GM19324 (cell line): ENCODE data around the gene STX4.

Experiments used
- ATAC-seq: cut with Tn5 transposase; IDR thresholded peaks from one replicate; pipeline ENCODE4 v1.9.1; 2021; ENCODE audit warnings: mild to moderate bottlenecking, moderate library complexity; ENCODE audit not compliant: unreplicated experiment, low FRiP score

STX4 gene

GRCh38 chr16:31081428-31082351 lies 48.3 kb downstream of the STX4 start:
- no peak for ATAC-seq

DNA sequence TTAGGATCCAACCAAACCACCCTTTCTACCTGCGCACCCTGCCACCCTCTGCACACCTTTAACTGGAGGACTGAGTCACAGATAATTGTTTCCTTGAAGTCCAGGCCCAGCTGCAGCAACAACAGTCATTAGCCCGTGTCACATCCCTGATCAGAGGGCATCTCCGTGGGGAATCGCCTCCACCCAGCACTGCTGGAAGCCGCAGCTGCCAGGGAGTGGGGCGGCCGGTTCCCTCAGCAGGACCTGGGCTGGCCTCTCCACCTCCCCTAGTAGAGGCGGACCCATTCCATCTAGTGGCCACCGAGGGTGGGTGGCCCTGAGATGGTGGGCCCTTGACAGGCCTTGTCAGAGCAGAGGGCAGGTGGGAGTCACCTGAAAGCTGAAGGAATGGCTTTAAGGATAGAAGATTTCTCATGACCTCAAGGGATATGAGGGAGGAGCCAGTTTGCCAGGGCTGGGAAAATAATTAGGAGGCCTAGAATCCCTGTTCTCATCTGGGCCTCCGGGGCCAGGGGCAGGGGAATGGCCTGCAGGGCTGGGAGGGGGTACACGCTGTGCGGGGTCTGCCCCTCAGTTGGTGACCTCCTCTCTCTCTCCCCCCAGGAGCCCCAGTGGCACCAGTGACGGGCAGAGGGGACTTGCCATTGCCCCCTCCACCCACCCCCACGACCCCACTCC lies 49.1 kb downstream of the STX4 start:
- no peak for ATAC-seq

DNA sequence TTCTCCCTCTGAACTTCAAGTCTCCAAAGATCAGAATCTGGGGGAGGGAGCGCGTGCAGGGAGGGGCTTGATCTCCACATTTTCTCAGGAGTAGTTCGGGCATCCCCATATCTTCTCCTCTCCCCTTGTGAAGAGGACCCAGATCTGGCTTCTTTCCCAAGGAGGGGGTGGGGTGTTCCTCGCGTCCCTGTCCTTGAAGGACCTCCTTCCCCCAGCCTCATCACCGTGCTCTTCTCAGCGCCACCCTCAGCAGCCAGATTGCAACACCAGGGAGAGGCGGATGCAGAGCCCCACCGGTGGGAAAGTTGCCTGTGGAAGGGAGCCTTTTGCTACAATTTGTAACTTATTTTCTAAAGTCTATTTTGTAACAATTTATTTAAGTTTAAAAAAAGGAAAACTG lies 49.7 kb downstream of the STX4 start:
- no peak for ATAC-seq

DNA sequence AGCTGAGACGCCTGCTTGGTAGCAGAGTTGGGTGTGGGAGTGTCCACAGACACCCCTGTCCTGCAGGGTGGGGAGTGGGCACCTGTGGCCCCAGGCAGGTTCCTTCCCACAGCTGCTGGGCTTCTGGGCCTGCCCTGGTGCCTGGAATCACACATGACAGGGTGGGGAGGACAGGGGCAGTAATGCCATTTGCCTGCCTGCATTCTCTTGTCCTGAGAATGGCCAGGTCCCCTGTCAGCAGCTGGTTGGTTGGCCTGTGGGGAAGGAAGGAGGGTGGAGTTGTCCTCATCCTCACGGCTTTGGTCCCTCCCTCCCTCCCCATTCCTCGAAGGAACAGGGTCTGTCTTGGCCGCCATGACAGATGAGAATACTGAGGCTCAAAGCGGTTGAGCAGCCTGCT lies 50.2 kb downstream of the STX4 start:
- ATAC-seq, result no peak

GRCh38 chr16:31083981-31084380 lies 50.6 kb downstream of the STX4 start:
- ATAC-seq, result no peak

DNA sequence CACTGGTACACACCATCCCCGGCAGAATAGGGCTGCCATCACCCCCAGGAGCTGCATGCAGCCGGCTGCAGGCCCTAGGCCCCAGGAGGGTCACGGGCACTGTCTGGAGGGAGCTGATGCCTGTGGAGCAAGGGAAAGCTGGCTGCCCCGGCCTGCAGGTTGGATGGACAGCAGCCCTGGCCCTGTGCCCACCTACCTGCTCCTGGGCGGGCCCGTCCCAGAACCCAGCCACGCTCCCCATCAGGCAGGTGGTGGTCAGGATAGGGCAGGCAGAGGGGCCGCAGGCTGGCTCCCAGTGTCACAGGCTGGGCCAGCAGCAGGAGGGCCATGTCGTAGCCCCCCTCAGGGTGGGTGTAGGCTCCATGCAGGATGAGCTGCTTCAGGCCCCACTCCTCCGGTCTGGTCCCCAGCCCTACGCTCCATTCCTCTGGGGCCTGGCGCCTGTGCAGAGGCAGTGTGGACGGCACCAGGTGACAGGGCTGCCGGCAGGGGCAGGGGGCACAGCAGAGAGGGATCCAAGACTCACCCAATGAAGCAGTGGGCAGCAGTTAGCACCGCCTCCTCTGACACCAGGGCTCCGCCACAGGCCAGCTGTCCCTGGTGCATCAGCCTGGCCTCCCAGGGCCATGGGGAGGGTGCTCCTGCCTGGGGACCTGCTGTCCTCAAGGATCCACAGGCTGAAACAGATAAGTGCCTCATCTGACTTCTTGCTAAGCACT lies 51.4 kb downstream of the STX4 start:
- ATAC-seq, result no peak

GRCh38 chr16:31085411-31085810 lies 52.1 kb downstream of the STX4 start:
- ATAC-seq, result no peak

DNA sequence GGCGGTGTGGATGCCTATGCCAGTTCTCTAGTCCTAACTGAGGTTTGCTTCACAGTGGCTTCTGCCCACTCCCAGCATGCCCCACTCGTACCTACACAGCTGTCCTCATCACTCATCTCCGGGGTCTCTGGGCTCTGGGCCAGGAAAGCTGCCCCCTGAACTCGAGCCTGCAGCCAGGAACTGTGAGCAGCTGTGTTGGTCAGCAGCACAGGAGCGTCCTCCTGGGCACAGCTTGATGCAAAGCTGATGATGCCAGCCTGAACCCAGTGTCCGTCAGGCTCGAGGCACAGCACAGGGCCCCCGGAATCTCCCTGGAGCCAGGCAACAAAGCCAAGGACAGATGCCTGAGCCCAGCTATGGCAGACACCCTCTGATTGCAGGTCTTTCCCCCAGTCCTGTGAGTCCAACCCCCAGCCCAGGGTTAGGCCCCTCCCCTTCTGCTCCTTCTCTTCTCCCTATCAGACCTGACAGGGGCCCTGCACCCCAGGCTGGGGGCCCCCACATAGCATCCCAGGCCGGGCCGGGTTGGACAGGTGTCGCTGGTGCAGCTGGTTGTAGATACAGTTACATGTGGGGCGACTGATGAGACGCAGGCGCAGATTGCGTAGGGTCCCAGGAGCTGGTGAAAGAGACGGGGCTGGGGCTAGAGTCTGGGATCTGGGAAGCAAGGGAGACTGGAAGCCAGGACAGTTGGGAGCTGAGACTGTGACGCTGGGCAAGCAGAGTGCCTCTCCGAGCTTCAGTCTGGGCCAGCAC lies 52.7 kb downstream of the STX4 start:
- no peak for ATAC-seq

GRCh38 chr16:31086629-31086906 lies 53.2 kb downstream of the STX4 start:
- ATAC-seq, result no peak

DNA sequence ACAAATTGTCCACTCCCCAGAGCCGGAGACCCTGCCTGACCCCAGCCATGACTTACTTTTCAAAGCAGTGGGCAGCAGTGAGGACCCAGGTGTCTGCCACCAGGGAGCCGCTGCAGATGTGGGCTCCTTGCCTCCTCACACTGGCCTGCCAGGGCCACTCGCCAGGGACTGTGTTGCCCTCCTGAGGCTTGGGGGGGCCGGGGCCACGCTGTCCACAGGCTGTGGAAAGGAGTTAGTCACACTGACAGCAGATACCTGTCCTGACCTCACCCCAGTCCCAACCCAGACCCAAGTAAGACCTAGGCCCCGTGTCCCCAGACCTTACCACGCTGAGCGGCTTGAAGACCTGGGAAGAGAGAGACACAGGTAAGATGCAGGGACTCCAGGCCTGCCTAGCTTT lies 54.1 kb downstream of the STX4 start:
- ATAC-seq, result no peak

DNA sequence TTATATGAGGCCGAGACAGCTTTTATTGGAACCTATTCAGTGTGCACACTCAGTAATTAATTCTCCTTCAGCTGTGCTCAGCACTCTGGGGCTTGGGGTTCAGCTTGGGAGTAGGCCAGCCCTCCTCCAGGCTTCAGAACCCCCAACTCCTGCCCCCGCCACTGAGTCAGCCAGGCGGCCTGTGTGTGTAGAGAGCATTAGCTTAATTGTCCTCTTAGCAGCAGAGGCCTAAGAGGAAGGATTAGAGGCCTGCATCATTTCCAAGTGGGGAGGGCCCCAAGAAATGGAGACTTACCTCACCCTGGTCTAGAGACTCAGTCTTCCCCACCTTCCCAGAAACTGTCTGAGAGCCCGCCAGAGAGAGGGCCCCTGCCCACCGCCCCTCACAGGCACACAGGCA lies 54.6 kb downstream of the STX4 start:
- ATAC-seq, result no peak

GRCh38 chr16:31088459-31089183 lies 55.3 kb downstream of the STX4 start, which contains the start of gene PRSS53:
Gene PRSS53 (minus strand): TSS chr16:31088943. CDS start chr16:31088809, 134 bp downstream.
- ATAC-seq, result no peak

DNA sequence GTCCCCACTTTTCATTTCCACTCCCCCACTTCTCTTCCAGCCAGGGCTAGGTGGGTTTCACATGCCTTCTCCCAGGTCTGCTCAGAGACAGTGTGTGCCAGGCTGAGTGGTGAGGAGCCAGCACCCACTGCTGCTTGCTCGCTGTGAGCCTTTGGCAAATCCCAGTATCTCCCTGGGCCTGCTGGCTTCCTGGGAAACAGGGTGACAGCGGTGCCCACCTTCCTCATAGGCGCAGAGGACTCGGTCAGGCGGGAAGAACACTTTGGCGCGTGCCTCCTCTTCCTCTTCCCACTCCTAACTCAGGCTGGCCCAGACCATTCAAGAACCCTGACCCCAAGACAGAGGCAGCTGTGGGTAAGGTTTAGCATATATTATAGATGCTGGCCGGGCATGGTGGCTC lies 55.8 kb downstream of the STX4 start:
- no peak for ATAC-seq
